ENCODE measurements around the gene ZNF850.
"Not testable (repeated sequence)": the region's sequence is repeated elsewhere in the genome, so short reads cannot be mapped to it uniquely, and the experiment has no call there.

Gene ZNF850

GRCh38 chr19:36772311-36773222 is at the start of gene ZNF850:
Gene ZNF850, minus strand, starts transcription at chr19:36772807. Its CDS starts 10,201 bp downstream, at chr19:36762606.
- DNase-seq = peak; percentile 95

- no peak for DNase-seq
Observed at GRCh38 chr19:36821758-36822157, 49.2 kb upstream of the ZNF850 start.

DNA sequence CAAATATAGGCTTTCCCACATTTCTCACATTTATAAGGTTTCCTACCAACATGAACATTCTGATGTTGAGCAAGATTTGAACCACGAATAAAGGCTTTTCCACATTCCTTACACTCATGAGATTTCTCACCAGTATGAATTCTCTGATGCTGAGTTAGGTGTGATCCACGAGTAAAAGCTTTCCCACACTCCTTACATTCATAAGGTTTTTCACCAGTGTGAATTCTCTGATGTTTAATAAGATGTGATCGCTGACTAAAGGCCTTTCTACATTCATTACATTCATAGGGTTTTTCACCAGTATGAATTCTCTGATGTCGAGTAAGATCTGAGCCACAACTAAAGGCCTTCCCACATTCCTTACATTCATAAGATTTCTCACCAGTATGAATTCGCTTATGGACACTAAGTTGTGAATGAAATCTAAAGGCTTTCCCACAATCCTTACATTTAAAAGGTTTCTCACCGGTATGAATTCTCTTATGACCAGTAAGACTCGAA is 46.6 kb upstream of the ZNF850 start:
- DNase-seq = no peak

GRCh38 chr19:36807029-36807428 is 34.4 kb upstream of the ZNF850 start:
- no peak for DNase-seq

DNA sequence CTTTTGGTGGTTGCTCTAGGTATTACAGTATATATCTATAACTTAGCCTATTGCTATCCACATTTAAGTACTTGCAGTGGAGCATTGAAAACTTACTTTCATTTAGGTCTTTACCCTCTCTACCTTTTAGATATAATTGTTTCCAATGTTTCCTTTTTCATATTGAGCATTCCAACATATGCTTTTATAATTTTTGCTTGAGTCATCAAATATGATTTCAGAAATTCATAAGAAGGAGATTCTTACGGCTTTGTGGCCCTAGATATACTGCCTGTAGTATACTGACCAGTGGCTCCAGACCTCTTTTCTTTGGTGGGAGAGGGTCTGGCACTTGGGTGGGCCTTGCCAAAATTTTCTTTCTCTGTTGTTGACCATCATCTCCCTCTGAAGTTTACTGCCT is 32.8 kb upstream of the ZNF850 start:
- DNase-seq = no peak

DNA sequence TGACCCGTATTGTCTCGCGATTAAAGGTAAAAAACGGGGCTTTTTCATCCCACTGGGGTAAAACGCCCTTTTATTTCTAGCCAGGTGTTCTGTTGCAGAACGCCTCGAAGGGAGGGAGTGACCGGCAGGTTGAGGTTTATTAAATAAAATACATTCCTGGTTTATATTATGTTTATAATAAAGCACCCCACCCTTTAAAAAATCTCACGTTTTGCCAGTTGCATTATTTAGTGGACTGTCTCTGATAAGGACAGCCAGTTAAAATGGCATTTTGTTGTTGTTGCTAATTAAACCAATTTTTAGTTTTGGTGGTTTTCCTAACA is 25.1 kb upstream of the ZNF850 start:
- no peak for DNase-seq

DNA sequence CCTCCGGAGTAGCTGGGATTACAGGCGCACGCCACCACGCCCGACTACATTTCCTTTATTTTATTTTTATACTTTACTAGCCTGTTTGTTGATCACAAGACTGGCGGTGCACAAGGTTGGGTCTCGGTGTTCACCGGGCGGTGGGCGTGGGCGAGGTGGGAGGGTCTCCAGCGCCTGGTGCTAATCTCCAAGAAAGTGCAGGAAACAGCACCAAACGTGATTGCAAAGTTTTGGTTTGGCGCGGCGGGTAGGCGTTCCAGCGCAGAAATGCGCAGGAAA is 24.0 kb upstream of the ZNF850 start:
- DNase-seq = no peak

- not testable (repeated sequence) for DNase-seq
Observed at GRCh38 chr19:36791420-36792141, 19.0 kb upstream of the ZNF850 start.

DNA sequence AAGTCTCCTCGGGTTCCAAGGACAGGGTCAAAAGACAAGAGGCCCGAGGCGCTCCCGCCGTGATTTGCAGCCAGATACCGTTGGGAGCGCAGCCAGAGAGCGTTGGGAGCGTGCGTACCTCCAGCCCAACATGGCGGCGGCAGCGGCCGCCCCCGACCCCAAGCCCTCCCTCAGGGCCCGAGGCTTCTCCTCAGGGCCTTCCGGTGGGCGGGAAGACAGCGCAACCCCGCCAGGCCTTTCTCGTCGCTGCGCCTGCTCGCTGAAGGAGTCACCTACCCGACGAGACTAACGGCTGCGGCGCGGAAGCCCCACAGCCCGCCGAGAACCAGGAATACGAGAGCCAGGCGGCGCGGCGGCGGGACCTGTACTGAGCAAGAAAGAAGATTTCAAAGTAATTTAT is 3.2 kb upstream of the ZNF850 start:
- DNase-seq = no peak

DNA sequence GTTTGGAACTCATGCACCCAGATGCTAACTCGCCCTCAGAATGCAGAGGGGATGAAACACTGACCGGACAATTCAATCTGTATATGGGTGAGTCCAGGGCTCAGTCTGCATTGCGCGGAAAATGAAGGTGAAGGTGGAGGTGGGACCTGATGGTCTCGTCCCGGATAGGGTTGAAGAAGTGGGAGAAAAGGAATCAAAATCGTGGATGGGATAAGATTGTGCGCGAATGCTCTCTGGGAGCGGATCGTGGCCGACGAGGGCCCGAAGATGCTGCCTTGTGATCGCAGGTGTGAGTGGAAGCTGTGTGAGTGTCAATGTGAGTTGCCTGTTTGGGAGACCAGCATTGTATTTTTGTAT is 594 bp upstream of the ZNF850 start:
- no peak for DNase-seq

DNA sequence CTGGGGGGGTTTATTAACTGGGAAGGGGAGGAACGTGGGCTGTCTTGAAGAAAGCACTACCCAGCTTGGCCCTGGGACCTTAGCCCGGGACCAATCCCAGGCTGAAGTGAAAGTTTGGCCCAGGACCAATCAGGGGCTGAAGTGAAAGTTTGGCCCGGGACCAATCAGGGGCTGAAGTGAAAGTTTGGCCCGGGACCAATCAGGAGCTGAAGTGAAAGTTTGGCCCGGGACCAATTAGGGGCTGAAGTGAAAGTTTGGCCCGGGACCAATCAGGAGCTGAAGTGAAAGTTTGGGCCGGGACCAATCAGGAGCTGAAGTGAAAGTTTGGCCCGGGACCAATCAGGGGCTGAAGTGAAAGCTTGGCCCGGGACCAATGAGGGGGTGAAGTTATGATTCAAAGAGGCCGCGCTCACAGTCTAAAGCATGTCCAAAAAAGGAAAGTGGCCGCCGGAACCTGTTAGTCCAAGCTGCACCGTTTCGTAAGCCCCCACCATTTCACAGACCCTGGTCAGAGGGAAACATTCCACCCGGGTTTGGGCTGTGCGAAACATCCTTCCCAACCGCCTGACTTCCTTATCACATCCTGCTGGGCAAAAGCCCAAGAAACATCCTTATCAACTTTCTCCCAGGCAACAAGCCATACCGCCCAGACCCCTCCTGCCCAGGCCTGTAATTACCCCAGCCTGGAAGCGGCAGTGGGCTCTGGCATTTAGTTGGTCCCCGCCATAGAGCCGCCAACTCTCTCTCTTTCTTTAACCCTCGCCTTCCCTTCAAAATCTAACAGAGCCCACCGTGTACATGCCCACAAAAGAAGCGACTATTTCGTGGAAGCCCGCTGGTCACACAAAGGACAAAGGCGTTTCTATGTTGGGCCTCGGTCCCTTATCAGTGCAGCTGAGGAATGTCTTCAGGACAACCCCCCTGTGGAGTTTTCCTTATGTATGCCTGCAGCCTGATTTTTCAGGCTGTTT is 1.1 kb downstream of the ZNF850 start:
- no peak for DNase-seq

DNA sequence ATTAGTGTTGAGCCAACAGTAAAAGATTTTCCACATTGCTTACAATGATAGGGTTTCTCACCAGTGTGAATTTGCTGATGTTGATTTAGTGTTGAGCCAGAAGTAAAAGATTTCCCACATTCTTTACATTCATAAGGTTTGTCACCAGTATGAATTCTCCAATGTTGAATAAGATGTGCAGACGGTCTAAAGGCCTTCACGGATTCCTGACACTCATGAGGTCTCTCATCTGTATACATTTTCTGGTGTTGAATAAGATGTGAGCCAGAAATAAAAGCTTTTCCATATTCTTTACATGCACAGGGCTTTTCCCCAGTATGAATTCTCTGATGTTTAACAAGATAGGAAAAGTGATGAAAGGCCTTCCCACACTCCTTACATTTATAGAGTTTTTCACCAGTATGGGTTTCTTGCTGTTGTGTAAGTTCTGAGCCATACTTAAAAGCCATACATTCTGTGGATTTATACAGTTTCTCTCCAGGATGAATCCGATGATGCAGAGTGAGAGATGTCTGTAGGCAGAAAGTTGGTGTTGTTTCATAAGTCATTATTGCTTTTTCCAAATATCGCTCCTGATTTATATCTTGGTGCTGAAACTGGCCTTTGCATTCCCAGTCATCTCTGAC is 22.4 kb downstream of the ZNF850 start:
- no peak for DNase-seq

GRCh38 chr19:36749613-36750012 is 23.0 kb downstream of the ZNF850 start:
- not testable (repeated sequence) for DNase-seq

DNA sequence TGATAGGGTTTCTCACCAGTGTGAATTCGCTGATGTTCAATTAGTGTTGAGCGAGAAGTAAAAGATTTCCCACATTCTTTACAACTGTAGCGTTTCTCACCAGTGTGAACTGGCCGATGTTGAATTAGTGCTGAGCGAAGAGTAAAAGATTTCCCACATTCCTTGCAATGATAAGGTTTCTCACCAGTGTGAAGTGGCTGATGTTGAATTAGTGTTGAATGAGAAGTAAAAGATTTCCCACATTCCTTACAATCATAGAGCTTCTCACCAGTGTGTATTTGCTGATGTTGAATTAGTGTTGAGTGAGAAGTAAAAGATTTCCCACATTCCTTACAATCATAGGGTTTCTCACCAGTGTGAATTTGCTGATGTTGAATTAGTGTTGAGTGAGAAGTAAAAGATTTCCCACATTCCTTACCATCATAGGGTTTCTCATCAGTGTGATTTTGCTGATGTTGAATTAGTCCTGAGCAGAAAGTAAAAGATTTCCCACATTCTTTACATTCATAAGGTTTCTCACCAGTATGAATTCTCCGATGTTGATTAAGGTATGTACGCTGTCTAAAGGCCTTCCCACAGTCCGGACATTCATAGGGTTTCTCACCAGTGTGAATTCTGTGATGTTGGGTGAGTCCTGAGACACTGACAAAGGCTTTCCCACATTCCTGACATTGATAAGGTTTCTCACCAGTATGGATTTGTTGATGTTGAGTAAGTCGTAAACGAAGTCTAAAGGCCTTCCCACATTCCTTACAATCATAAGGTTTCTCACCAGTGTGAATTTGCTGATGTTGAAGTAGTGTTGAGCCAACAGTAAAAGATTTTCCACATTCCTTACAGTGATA is 24.0 kb downstream of the ZNF850 start:
- DNase-seq = no peak

GRCh38 chr19:36747750-36748149 is 24.9 kb downstream of the ZNF850 start:
- no peak for DNase-seq

DNA sequence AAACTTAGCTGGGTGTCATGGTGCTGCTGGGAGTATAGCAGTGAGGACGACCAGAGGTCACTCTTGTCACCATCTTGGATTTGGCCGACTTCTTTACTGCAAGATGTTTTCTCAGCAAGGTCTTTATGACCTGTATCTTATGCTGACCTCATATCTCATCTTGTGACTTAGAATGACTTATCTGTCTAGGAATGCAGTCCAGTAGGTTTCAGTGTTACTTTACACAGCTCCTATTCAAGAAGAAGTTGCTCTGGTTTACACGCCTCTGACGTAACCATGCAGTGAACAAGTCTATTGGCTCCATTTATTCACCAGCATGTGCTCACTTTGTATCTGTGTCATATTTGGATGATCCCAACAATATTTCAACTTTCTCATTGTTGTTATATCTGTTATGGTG is 26.7 kb downstream of the ZNF850 start:
- DNase-seq = no peak

DNA sequence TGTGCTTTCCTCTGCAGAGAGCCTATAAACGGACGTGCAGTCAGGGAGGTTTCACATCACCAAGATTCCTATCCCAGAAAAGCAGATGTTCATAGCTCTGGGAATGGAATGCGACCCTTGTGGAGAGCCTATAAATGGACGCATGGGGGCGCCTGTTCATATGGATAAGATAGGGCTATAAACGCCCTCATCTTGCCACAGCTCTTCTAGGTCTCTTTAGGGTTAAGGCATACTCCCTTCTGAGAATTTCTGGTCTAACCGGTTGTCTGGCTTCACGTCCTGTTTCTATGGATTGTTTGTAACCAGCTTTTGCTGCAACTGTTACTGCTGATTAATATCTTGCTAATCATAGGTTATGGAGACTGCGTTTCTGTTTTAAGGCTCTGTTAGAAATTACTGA is 36.4 kb downstream of the ZNF850 start:
- DNase-seq = not testable (repeated sequence)

DNA sequence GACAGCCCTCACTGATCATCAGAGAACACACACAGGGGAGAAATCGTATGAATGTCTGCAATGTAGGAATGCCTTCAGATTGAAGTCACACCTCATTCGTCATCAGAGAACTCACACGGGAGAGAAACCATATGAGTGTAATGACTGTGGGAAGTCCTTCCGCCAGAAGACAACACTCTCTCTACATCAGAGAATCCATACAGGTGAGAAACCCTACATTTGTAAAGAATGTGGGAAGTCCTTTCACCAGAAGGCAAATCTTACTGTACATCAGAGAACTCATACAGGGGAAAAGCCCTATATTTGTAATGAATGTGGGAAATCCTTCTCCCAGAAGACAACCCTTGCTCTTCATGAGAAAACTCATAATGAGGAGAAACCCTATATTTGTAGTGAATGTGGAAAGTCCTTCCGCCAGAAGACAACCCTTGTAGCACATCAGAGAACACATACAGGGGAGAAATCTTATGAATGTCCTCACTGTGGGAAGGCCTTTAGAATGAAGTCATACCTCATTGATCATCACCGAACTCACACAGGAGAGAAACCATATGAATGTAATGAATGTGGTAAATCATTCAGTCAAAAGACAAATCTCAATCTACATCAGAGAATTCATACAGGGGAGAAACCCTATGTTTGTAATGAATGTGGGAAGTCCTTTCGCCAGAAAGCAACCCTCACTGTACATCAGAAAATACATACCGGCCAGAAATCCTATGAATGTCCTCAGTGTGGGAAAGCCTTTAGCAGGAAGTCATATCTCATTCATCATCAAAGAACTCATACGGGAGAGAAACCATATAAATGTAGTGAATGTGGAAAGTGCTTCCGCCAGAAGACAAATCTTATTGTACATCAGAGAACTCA is 52.7 kb downstream of the ZNF850 start:
- no peak for DNase-seq

GRCh38 chr19:36709423-36709822 is 63.2 kb downstream of the ZNF850 start:
- no peak for DNase-seq

DNA sequence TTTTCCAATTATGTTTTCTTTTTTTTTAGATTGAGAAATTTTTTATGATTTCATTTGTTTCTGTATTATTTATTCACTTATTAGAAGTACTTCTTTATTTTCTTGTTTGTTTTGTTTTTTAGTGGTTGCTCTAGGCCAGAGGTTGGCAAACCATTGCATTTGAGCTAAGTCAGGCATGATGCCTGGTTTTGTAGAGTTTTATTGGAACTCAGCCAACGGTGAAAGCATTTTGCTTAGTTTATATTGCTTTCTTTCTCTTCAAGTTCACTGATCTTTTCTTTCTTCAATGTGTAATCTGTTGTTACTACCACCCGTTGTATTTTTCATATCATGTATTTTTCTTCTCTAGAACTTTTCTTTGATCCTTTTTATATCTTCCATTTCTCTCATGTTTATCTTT is 65.5 kb downstream of the ZNF850 start:
- no peak for DNase-seq

GRCh38 chr19:36688058-36688457 is 84.5 kb downstream of the ZNF850 start:
- no peak for DNase-seq

All from NCI-H748 treated with DMSO at 0.1 percent for 48 hours (cell line).